GM12878 (cell line): ENCODE data around the gene SCYL1. TPM values are rescaled to one million over a fixed set of nuclear protein-coding genes. Genes with fewer than 3 reads are reported as not detected.

Experiments
- ATAC-seq: fragments of 200-7000 bp; cut with Tn5 transposase; 3 replicates; pipeline ENCODE4 v1.9.1; 2020; ENCODE audit warnings: mild to moderate bottlenecking, moderate library complexity
- BruUV-seq: library from RNA; stranded (reverse); fragments of 400-500 nt; replicated peaks from 2 replicates; lab custom pipeline; 2021; lab: Mats Ljungman, UMichigan
- CTCF ChIA-PET: fragments of 300-600 bp; sonication (Branson Sonifier 250); formaldehyde crosslinking; extraction: SDS; loops from one replicate; lab custom pipeline; 2021; ENCODE audit warnings: inconsistent platforms; lab: Yijun Ruan, JAX
- POLR2A ChIA-PET: fragments of 350-600 bp; formaldehyde crosslinking; extraction: SDS; loops from one replicate; lab custom pipeline; 2021; ENCODE audit warnings: inconsistent platforms; lab: Charles Lee
- RAD21 ChIA-PET: fragments of 300-600 bp; sonication (Branson Sonifier 250); formaldehyde crosslinking; loops from one replicate; lab custom pipeline; 2023; ENCODE audit warnings: antibody characterized with exemption; ENCODE audit not compliant: unreplicated experiment; lab: Charles Lee
- SMC1A ChIA-PET: fragments of 300-600 bp; sonication (Branson Sonifier 250); formaldehyde crosslinking; loops from one replicate; lab custom pipeline; 2023; ENCODE audit not compliant: unreplicated experiment, uncharacterized antibody; lab: Charles Lee
- DNase-seq: peaks from one replicate; pipeline ENCODE4 v3.0.0-alpha.2; 2011; ENCODE audit warnings: low read depth, low spot score
- FAIRE-seq: peaks from 3 replicates; lab custom pipeline; 2011; peaks lifted over from hg19 to GRCh38; lab: Jason Lieb, UNC
- H2AFZ ChIP-seq: 2 replicates; pipeline ENCODE4 v1.6.0; 2011; ENCODE audit warnings: low read depth, low read length, control low read depth; ENCODE audit not compliant: control insufficient read depth
- H3K27ac ChIP-seq: 2 replicates; pipeline ENCODE4 v1.5.1; 2011; ENCODE audit warnings: control low read depth; ENCODE audit not compliant: control insufficient read depth, insufficient read depth
- H3K27me3 ChIP-seq, 2 experiments: replicated peaks in 1 of 2; 2 replicates each; pipeline versions ENCODE4 v1.6.0 to v1.6.1; 2011; ENCODE audit warnings: low read length in 1 of 2; ENCODE audit not compliant: control insufficient read depth in 2 of 2, insufficient read depth in 2 of 2
- H3K36me3 ChIP-seq, 2 experiments: 2 replicates each; pipeline ENCODE4 v1.5.1; 2011; ENCODE audit warnings: low read length in 1 of 2; ENCODE audit not compliant: control insufficient read depth in 2 of 2, insufficient read depth in 2 of 2
- H3K4me1 ChIP-seq: 2 replicates; pipeline ENCODE4 v1.6.1; 2011; ENCODE audit warnings: mild to moderate bottlenecking, low read length, moderate library complexity, mixed read lengths; ENCODE audit not compliant: control insufficient read depth, insufficient read depth
- H3K4me2 ChIP-seq: 2 replicates; pipeline ENCODE4 v1.6.0; 2011; ENCODE audit warnings: control low read depth; ENCODE audit not compliant: control insufficient read depth, insufficient read depth
- H3K4me3 ChIP-seq: fragments of 200-600 bp; sonication (generic); 2 replicates; pipeline ENCODE4 v1.5.1; 2016
- H3K79me2 ChIP-seq: 2 replicates; pipeline ENCODE4 v1.6.0; 2011; ENCODE audit warnings: low read length; ENCODE audit not compliant: control insufficient read depth, insufficient read depth
- H3K9ac ChIP-seq: 2 replicates; pipeline ENCODE4 v1.8.0; 2011; ENCODE audit warnings: low read length, control low read depth, mixed read lengths; ENCODE audit not compliant: control insufficient read depth, insufficient read depth
- H3K9me3 ChIP-seq: replicated peaks from 3 replicates; pipeline ENCODE4 v1.5.1; 2011; ENCODE audit warnings: mild to moderate bottlenecking, low read length; ENCODE audit not compliant: control insufficient read depth, insufficient read depth
- H4K20me1 ChIP-seq: 2 replicates; pipeline ENCODE4 v1.6.0; 2011; ENCODE audit not compliant: control insufficient read depth, insufficient read depth
- BACH1 ChIP-seq: fragments of 450-650 bp; IDR thresholded peaks from 2 replicates; pipeline ENCODE4 v1.6.1; 2017; ENCODE audit warnings: mild to moderate bottlenecking, borderline replicate concordance
- BHLHE40 ChIP-seq, 2 experiments: fragments of 450-650 bp in 1 of 2; IDR thresholded peaks; 2 replicates each; pipeline ENCODE4 v1.6.1; 2011 to 2017; ENCODE audit warnings: low read depth in 2 of 2, borderline replicate concordance in 1 of 2, improper control_type of control experiment in 1 of 2, low read length in 1 of 2, mild to moderate bottlenecking in 1 of 2
- CREM ChIP-seq: IDR thresholded peaks from 2 replicates; pipeline ENCODE4 v1.6.1; 2014; ENCODE audit warnings: antibody characterized with exemption, low read depth
- CUX1 ChIP-seq: IDR thresholded peaks from 2 replicates; pipeline ENCODE4 v1.6.1; 2012; ENCODE audit warnings: improper control_type of control experiment, low read depth, low read length; ENCODE audit not compliant: insufficient replicate concordance
- GATAD2B ChIP-seq: fragments of 450-650 bp; conservative IDR thresholded peaks from 2 replicates; pipeline ENCODE4 v1.6.1; 2017; ENCODE audit warnings: low read depth, mild to moderate bottlenecking, moderate library complexity
- KAT2A ChIP-seq: conservative IDR thresholded peaks from 2 replicates; pipeline ENCODE4 v1.6.1; 2011; ENCODE audit warnings: low read depth, low read length; ENCODE audit not compliant: control insufficient read depth
- MEF2B ChIP-seq: fragments of 450-650 bp; IDR thresholded peaks from 2 replicates; pipeline ENCODE4 v1.6.1; 2018; ENCODE audit warnings: mild to moderate bottlenecking, moderate library complexity; ENCODE audit not compliant: partially characterized antibody, poor library complexity, severe bottlenecking
- NFYB ChIP-seq: IDR thresholded peaks from 2 replicates; pipeline ENCODE4 v1.6.1; 2011; ENCODE audit warnings: low read depth, mild to moderate bottlenecking, low read length, improper control_type of control experiment, moderate library complexity; ENCODE audit not compliant: insufficient read depth
- NR2C1 ChIP-seq: fragments of 450-650 bp; IDR thresholded peaks from 2 replicates; pipeline ENCODE4 v1.6.1; 2017; ENCODE audit warnings: antibody characterized with exemption, mild to moderate bottlenecking, moderate library complexity
- PBX3 ChIP-seq: IDR thresholded peaks from 2 replicates; pipeline ENCODE4 v1.6.1; 2011; ENCODE audit warnings: mild to moderate bottlenecking, low read depth, low read length, moderate library complexity; ENCODE audit not compliant: insufficient replicate concordance
- POLR2AphosphoS2 ChIP-seq: IDR thresholded peaks from 2 replicates; pipeline ENCODE4 v1.6.1; 2011; ENCODE audit warnings: low read depth, mild to moderate bottlenecking, low read length, improper control_type of control experiment, moderate library complexity
- SIX5 ChIP-seq: IDR thresholded peaks from 2 replicates; pipeline ENCODE4 v1.6.1; 2011; ENCODE audit warnings: mild to moderate bottlenecking, low read depth, low read length, moderate library complexity; ENCODE audit not compliant: severe bottlenecking
- TAF1 ChIP-seq: IDR thresholded peaks from 2 replicates; pipeline ENCODE4 v1.6.1; 2011; ENCODE audit warnings: mild to moderate bottlenecking, low read depth, low read length, borderline replicate concordance
- TBL1XR1 ChIP-seq: IDR thresholded peaks from 2 replicates; pipeline ENCODE4 v1.6.1; 2012; ENCODE audit warnings: low read depth, low read length, improper control_type of control experiment
- ZNF384 ChIP-seq: IDR thresholded peaks from 2 replicates; pipeline ENCODE4 v1.6.1; 2012; ENCODE audit warnings: low read depth, mild to moderate bottlenecking, low read length, improper control_type of control experiment, borderline replicate concordance
- WGBS: methylation state at CpG from one replicate; pipeline ENCODE4 v1.1.6; 2016; ENCODE audit warnings: low lambda C conversion rate; ENCODE audit not compliant: insufficient replicate concordance, insufficient coverage; ENCODE audit errors: missing lambda C conversion rate; 5-methylcytosine and 5-hydroxymethylcytosine counted together
- in situ Hi-C: fragments of 300-500 bp; cut with MboI; formaldehyde crosslinking; loops from 9 replicates; pipeline ENCODE4 v1.14.3; 2018; ENCODE audit warnings: mixed read lengths
- intact Hi-C: fragments of 100-400 bp; cut with micrococcal nuclease; formaldehyde crosslinking; loops from one replicate; pipeline ENCODE4 v1.14.2; 2022; ENCODE audit not compliant: unreplicated experiment
- polyA plus RNA-seq, 11 experiments: library from polyadenylated mRNA; depleted of rRNA in 4 of 11; unstranded in 6 of 11; stranded (reverse) in 5 of 11; fragments of >200 nt; fragmentation: Nextera tagmentation in 4 of 11; fragmentation: Illumina TruSeq in 1 of 11; extraction: Ambion mirVana in 4 of 11; extraction: Trizol in 1 of 11; gene quantifications; 1 replicate in 1 of 11; 2 replicates in 10 of 11; pipeline versions ENCODE4 v1.2.1 to v1.2.3, GENCODE V29; 2011 to 2016; ENCODE audit warnings: inconsistent platforms in 2 of 11, missing spikeins in 2 of 11, low read depth in 1 of 11
- total RNA-seq, 4 experiments: library from RNA; depleted of rRNA in 3 of 4; stranded (reverse); fragments of >200 nt in 3 of 4; fragmentation: Illumina TruSeq in 1 of 4; extraction: Trizol in 1 of 4; gene quantifications; 2 replicates each; pipeline versions ENCODE4 v1.2.1 to v1.2.3, GENCODE V29; 2013 to 2021

The SCYL1 gene
- total and polyA plus RNA-seq, 10 of the 15 experiments (the other 5 are each of a cell fraction or from before 2014, with no cell fraction given), result 0.80 to 82.7 (median 51.2) TPM

GRCh38 chr11:65501472-65502273 lies 23.2 kb upstream of the SCYL1 start:
- FAIRE-seq (no peak), ATAC-seq (no peak), DNase-seq (no peak)
- POLR2A ChIA-PET, result interaction anchor here (0.7 to 10.3 kb wide), 9 partner anchors 9 to 124 kb away, joined by 3 to 323 read pairs (median 6); partner anchors contain the start of genes MALAT1, NEAT1 and SLC25A45
- H3K36me3 ChIP-seq, result peaks cover 6 to 36% of the 10 kb centered on the region in 2 experiments
- no TSS peak for BruUV-seq
- H3K4me3 ChIP-seq, result peak overlapping the region; percentile 98
- RAD21 ChIA-PET, result interaction anchor here (1.7 to 14.2 kb wide), 5 partner anchors 9 to 80 kb away, joined by 5 to 282 read pairs (median 179); partner anchors contain the start of gene NEAT1
- H4K20me1 ChIP-seq, result peaks cover 15% of the 10 kb centered on the region
- H3K4me2 ChIP-seq, result no peak overlapping the region
- H3K9ac ChIP-seq, result peak overlapping the region; percentile 100
- H3K4me1 ChIP-seq, result peaks cover 12% of the 10 kb centered on the region
- no peak overlapping the region for H2AFZ ChIP-seq
- in situ Hi-C loops, result no loop called here
- WGBS, result 0% methylated on average over 3 of the region's 3 CpGs
- peak overlapping the region; percentile 100; the same call in 1 of the 2 replicates for H3K27ac ChIP-seq
- peaks cover 96% of the 10 kb centered on the region for H3K79me2 ChIP-seq
- no peaks in the 10 kb centered on the region for H3K9me3 ChIP-seq
- intact Hi-C loops, result no loop called here
- no peaks in the 10 kb centered on the region for H3K27me3 ChIP-seq
- SMC1A ChIA-PET, result interaction anchor here (0.6 to 19.3 kb wide), 8 partner anchors 9 to 87 kb away, joined by 3 to 481 read pairs (median 7); partner anchors contain the start of gene MALAT1
- CTCF ChIA-PET, result interaction anchor here (0.6 to 27.9 kb wide), 9 partner anchors 13 to 168 kb away, joined by 3 to 728 read pairs (median 4); partner anchors contain the start of gene DPF2
- TF ChIP-seq SIX5 (no peak), NFYB (no peak), CUX1 (peak; percentile 60), GATAD2B (no peak), BACH1 (peak; percentile 90), TAF1 (no peak; the same call in 1 of the 2 replicates), TBL1XR1 (peak; percentile 8), ZNF384 (no peak), POLR2AphosphoS2 (peak; percentile 94), PBX3 (peak; percentile 7), KAT2A (no peak), BHLHE40 (IDR thresholded peaks at IDR 0.05; ENCODE audit: borderline replicate concordance in 1 of 2, low read depth in 2 of 2, low read length in 1 of 2) (0 out of 4 replicates have a peak, but pooled peaks of 1 of the 2 experiments have one; percentile 1), CREM (no peak), NR2C1 (no peak), MEF2B (no peak)
